ENCODE measurements around the gene EHBP1. TPM values are rescaled to one million over a fixed set of nuclear protein-coding genes. Genes with fewer than 3 reads are reported as not detected.

EHBP1 gene
- polyA plus RNA-seq, 3 donors = 4.2 to 6.1 (median 6.0) TPM

GRCh38 chr2:62662131-62662530 lies 43.4 kb upstream of the EHBP1 start:
- DNase-seq = no peak
- no peak for TF ChIP-seq CTCF (IDR thresholded peaks at IDR 0.05)
- no peaks in the 10 kb centered on the region for H3K27me3 Mint-ChIP-seq (ENCODE audit: low read depth in 3 of 3)
- no peak overlapping the region for H3K9ac ChIP-seq (ENCODE audit: insufficient read depth, low read length, poor library complexity, severe bottlenecking)
- no peak overlapping the region for H3K4me3 Mint-ChIP-seq
- no peaks in the 10 kb centered on the region for H3K9me3 ChIP-seq (replicated peaks in 1 of 2; ENCODE audit: control insufficient read depth in 1 of 2, insufficient read depth in 1 of 2, low read length in 2 of 2)
- no peaks in the 10 kb centered on the region for H3K9me3 Mint-ChIP-seq
- H3K36me3 ChIP-seq (replicated peaks in 1 of 2; ENCODE audit: control insufficient read depth in 1 of 2, insufficient read depth in 2 of 2, low read length in 2 of 2) = no peaks in the 10 kb centered on the region
- intact Hi-C loops (cut with micrococcal nuclease) = no loop called here
- no peak overlapping the region for H3K4me3 ChIP-seq (replicated peaks in 1 of 3; ENCODE audit: low read depth in 2 of 3, low read length in 3 of 3)
- no peak overlapping the region for H2AFZ ChIP-seq (ENCODE audit: insufficient read depth, low read depth, low read length, poor library complexity, severe bottlenecking)
- H3K27ac Mint-ChIP-seq = no peak overlapping the region
- H3K4me1 ChIP-seq (ENCODE audit: control insufficient read depth in 1 of 2, insufficient read depth in 2 of 2, low read length in 2 of 2) = no peaks in the 10 kb centered on the region
- no peaks in the 10 kb centered on the region for H3K36me3 Mint-ChIP-seq
- no peaks in the 10 kb centered on the region for H3K79me2 ChIP-seq (ENCODE audit: insufficient read depth, low read length)
- no peak overlapping the region for H3K27ac ChIP-seq (ENCODE audit: low read depth in 1 of 2, low read length in 2 of 2)
- H3K4me2 ChIP-seq (replicated peaks; ENCODE audit: extremely low read depth, low read length, poor library complexity, severe bottlenecking) = no peak overlapping the region
- no CpG with 5 or more reads among the region's 2 CpGs for WGBS (ENCODE audit: insufficient coverage)
- no peaks in the 10 kb centered on the region for H4K20me1 ChIP-seq (ENCODE audit: insufficient read depth, low read length)
- peaks cover 14% of the 10 kb centered on the region for H3K4me1 Mint-ChIP-seq
- no peaks in the 10 kb centered on the region for H3K27me3 ChIP-seq (ENCODE audit: control insufficient read depth in 2 of 2, insufficient read depth in 2 of 2, low read length in 2 of 2)

GRCh38 chr2:62662554-62662953 lies 43.0 kb upstream of the EHBP1 start:
- no peak overlapping the region for H3K27ac ChIP-seq (ENCODE audit: low read depth in 1 of 2, low read length in 2 of 2)
- H4K20me1 ChIP-seq (ENCODE audit: insufficient read depth, low read length) = no peaks in the 10 kb centered on the region
- no peak overlapping the region for H2AFZ ChIP-seq (ENCODE audit: insufficient read depth, low read depth, low read length, poor library complexity, severe bottlenecking)
- peaks cover 12% of the 10 kb centered on the region for H3K4me1 Mint-ChIP-seq
- H3K79me2 ChIP-seq (ENCODE audit: insufficient read depth, low read length) = no peaks in the 10 kb centered on the region
- H3K4me3 ChIP-seq (replicated peaks in 1 of 3; ENCODE audit: low read depth in 2 of 3, low read length in 3 of 3) = no peak overlapping the region
- no peaks in the 10 kb centered on the region for H3K36me3 Mint-ChIP-seq
- H3K4me1 ChIP-seq (ENCODE audit: control insufficient read depth in 1 of 2, insufficient read depth in 2 of 2, low read length in 2 of 2) = no peaks in the 10 kb centered on the region
- H3K27me3 ChIP-seq (ENCODE audit: control insufficient read depth in 2 of 2, insufficient read depth in 2 of 2, low read length in 2 of 2) = no peaks in the 10 kb centered on the region
- no peaks in the 10 kb centered on the region for H3K36me3 ChIP-seq (replicated peaks in 1 of 2; ENCODE audit: control insufficient read depth in 1 of 2, insufficient read depth in 2 of 2, low read length in 2 of 2)
- 86% methylated on average over 2 of the region's 2 CpGs for WGBS (ENCODE audit: insufficient coverage)
- intact Hi-C loops (cut with micrococcal nuclease) = no loop called here
- H3K9me3 Mint-ChIP-seq = no peaks in the 10 kb centered on the region
- peak overlapping the region in 1 of 7 donors; percentile 1 for H3K27ac Mint-ChIP-seq
- no peaks in the 10 kb centered on the region for H3K27me3 Mint-ChIP-seq (ENCODE audit: low read depth in 3 of 3)
- DNase-seq = no peak
- no peak overlapping the region for H3K4me2 ChIP-seq (replicated peaks; ENCODE audit: extremely low read depth, low read length, poor library complexity, severe bottlenecking)
- no peak overlapping the region for H3K4me3 Mint-ChIP-seq
- no peak overlapping the region for H3K9ac ChIP-seq (ENCODE audit: insufficient read depth, low read length, poor library complexity, severe bottlenecking)
- no peak for TF ChIP-seq CTCF (IDR thresholded peaks at IDR 0.05)
- no peaks in the 10 kb centered on the region for H3K9me3 ChIP-seq (replicated peaks in 1 of 2; ENCODE audit: control insufficient read depth in 1 of 2, insufficient read depth in 1 of 2, low read length in 2 of 2)

Data from CD14-positive monocyte (primary cell).